Measurements from ENCODE around the gene MEGF6. TPM values are rescaled to one million over a fixed set of nuclear protein-coding genes. Genes with fewer than 3 reads are reported as not detected.

MEGF6 gene
- total RNA-seq, 3 donors from 2014 or later: 19.3 to 32.1 (median 24.2) TPM

GRCh38 chr1:3466366-3467075 lies 144.8 kb downstream of the MEGF6 start:
- Histone ChIP-seq H3K4me1 (no peaks in the 10 kb centered on the region), H3K9me3 (no peaks in the 10 kb centered on the region), H3K36me3 (no peaks in the 10 kb centered on the region), H3K4me3 (no peak overlapping the region), H3K27ac (no peak overlapping the region), H3K27me3 (no peaks in the 10 kb centered on the region)
- no peak for TF ChIP-seq POLR2A (IDR thresholded peaks at IDR 0.05)
- DNase-seq (ENCODE audit: low spot score in 2 of 2): no peak
- intact Hi-C loops (cut with DNase I; ENCODE audit: low total_unique reads): no loop called here

GRCh38 chr1:3465935-3466321 lies 145.4 kb downstream of the MEGF6 start:
- Histone ChIP-seq H3K27me3 (no peaks in the 10 kb centered on the region), H3K4me1 (no peaks in the 10 kb centered on the region), H3K27ac (no peak overlapping the region), H3K36me3 (no peaks in the 10 kb centered on the region), H3K9me3 (no peaks in the 10 kb centered on the region), H3K4me3 (no peak overlapping the region)
- no peak for DNase-seq (ENCODE audit: low spot score in 2 of 2)
- no peak for TF ChIP-seq POLR2AphosphoS5 (IDR thresholded peaks at IDR 0.05)
- no peak for TF ChIP-seq POLR2A (IDR thresholded peaks at IDR 0.05)
- no peak for TF ChIP-seq CTCF (IDR thresholded peaks at IDR 0.05)
- intact Hi-C loops (cut with DNase I; ENCODE audit: low total_unique reads): no loop called here

- Histone ChIP-seq H3K4me3 (no peak overlapping the region), H3K9me3 (no peaks in the 10 kb centered on the region), H3K4me1 (peaks cover 0 to 4% of the 10 kb centered on the region in 2 donors), H3K27ac (no peak overlapping the region), H3K27me3 (no peaks in the 10 kb centered on the region), H3K36me3 (no peaks in the 10 kb centered on the region)
- TF ChIP-seq POLR2AphosphoS5 (IDR thresholded peaks at IDR 0.05) (no peak), POLR2A (IDR thresholded peaks at IDR 0.05) (no peak), CTCF (IDR thresholded peaks at IDR 0.05) (no peak)
- no peak for DNase-seq (ENCODE audit: low spot score in 2 of 2)
- intact Hi-C loops (cut with DNase I; ENCODE audit: low total_unique reads): no loop called here
These were observed 146.0 kb downstream of the MEGF6 start for GRCh38 chr1:3465091-3465934.

GRCh38 chr1:3464649-3465025 lies 146.7 kb downstream of the MEGF6 start:
- Histone ChIP-seq H3K27ac (no peak overlapping the region), H3K27me3 (no peaks in the 10 kb centered on the region), H3K4me3 (no peak overlapping the region), H3K4me1 (peaks cover 0 to 10% of the 10 kb centered on the region in 2 donors), H3K9me3 (no peaks in the 10 kb centered on the region), H3K36me3 (no peaks in the 10 kb centered on the region)
- TF ChIP-seq POLR2AphosphoS5 (IDR thresholded peaks at IDR 0.05): no peak
- no peak for TF ChIP-seq POLR2A (IDR thresholded peaks at IDR 0.05)
- no peak for TF ChIP-seq CTCF (IDR thresholded peaks at IDR 0.05)
- no peak for DNase-seq (ENCODE audit: low spot score in 2 of 2)
- intact Hi-C loops (cut with DNase I; ENCODE audit: low total_unique reads): no loop called here

GRCh38 chr1:3463891-3464648 lies 147.2 kb downstream of the MEGF6 start:
- Histone ChIP-seq H3K36me3 (no peaks in the 10 kb centered on the region), H3K27me3 (no peaks in the 10 kb centered on the region), H3K4me3 (no peak overlapping the region), H3K27ac (no peak overlapping the region), H3K4me1 (peaks cover 0 to 11% of the 10 kb centered on the region in 2 donors), H3K9me3 (no peaks in the 10 kb centered on the region)
- TF ChIP-seq POLR2AphosphoS5 (IDR thresholded peaks at IDR 0.05): no peak
- no peak for TF ChIP-seq CTCF (IDR thresholded peaks at IDR 0.05)
- TF ChIP-seq POLR2A (IDR thresholded peaks at IDR 0.05): no peak
- no peak for DNase-seq (ENCODE audit: low spot score in 2 of 2)
- intact Hi-C loops (cut with DNase I; ENCODE audit: low total_unique reads): no loop called here
